AG09309 (cell line): ENCODE data around the gene SLC6A19.

Experiments
- DNase-seq: peaks from one replicate; pipeline ENCODE4 v3.0.0-alpha.2; 2010; ENCODE audit warnings: low read depth
- H3K4me3 ChIP-seq: 2 replicates; pipeline ENCODE4 v1.5.1; 2011; ENCODE audit warnings: mild to moderate bottlenecking, low read depth, low read length, moderate library complexity; ENCODE audit not compliant: control insufficient read depth
- TF ChIP-seq, protein P1 (sequence below): IDR thresholded peaks from 2 replicates; pipeline ENCODE4 v1.5.1; 2011; ENCODE audit warnings: mild to moderate bottlenecking, low read depth, low read length, inconsistent platforms; ENCODE audit not compliant: insufficient read depth, control insufficient read depth; ENCODE audit errors: missing control alignments

SLC6A19 gene

GRCh38 chr5:1171340-1171941 lies 30.0 kb upstream of the SLC6A19 start:
- no peak for DNase-seq
- H3K4me3 ChIP-seq, result no peak overlapping the region
- TF ChIP-seq, protein P1, sequence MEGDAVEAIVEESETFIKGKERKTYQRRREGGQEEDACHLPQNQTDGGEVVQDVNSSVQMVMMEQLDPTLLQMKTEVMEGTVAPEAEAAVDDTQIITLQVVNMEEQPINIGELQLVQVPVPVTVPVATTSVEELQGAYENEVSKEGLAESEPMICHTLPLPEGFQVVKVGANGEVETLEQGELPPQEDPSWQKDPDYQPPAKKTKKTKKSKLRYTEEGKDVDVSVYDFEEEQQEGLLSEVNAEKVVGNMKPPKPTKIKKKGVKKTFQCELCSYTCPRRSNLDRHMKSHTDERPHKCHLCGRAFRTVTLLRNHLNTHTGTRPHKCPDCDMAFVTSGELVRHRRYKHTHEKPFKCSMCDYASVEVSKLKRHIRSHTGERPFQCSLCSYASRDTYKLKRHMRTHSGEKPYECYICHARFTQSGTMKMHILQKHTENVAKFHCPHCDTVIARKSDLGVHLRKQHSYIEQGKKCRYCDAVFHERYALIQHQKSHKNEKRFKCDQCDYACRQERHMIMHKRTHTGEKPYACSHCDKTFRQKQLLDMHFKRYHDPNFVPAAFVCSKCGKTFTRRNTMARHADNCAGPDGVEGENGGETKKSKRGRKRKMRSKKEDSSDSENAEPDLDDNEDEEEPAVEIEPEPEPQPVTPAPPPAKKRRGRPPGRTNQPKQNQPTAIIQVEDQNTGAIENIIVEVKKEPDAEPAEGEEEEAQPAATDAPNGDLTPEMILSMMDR, result no peak

DNA sequence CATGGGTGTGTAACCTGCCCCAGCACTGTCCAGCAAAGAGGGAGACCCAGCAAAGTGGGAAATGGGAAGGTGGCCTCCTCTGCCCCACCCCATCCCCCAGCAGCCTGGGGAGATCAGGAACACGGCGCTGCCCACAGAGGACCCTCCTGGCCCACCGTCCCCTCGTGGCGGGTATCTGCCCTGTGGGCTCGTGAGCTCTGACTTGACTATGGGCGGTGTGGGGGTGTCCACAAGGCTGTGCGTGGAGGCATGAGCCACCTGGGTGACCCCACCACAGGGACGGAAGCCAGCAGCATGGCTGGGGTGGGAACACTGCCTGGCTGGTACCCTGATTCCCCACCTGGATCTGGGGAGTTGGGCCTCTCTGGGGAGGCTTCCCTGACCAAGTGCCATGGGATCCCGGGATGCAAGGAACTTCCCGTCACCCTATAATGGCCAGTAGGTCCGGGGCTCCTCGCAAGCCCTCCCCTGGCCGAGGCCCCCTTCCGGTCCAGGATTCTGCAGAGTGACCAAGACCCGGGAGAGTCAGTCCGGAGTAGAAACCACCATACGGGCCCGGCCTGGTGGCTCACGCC lies 29.3 kb upstream of the SLC6A19 start:
- DNase-seq, result no peak
- TF ChIP-seq, protein P1, result no peak
- H3K4me3 ChIP-seq, result no peak overlapping the region

DNA sequence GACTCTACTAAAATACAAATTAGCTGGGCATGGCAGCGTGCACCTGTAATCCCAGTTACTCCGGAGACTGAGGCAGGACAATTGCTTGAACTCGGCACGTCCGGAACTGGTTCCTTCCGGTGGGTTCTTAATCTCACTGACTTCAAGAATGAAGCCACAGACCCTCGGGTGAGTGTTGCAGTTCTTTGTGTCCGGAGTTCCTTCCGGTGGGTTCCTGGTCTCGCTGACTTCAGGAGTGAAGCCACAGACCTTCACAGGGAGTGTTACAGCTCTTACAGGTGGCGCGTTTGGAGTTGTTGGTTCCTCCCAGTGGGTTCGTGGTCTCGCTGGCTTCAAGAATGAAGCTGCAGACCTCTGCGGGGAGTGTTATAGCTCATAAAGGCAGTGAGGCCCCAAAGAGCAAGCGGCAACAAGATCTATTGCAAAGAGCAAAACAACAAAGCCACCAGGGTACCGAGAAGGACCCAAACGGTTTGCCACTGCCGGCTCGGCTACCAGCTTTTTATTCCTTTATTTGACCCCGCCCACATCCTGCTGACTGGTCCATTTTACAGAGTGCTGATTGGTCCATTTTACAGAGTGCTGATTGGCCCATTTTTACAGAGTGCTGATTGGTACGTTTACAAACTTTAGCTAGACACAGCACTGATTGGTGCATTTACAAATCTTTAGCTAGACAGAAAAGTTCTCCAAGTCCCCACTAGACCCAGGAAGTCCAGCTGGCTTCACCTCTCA lies 28.6 kb upstream of the SLC6A19 start:
- TF ChIP-seq, protein P1, result no peak
- H3K4me3 ChIP-seq, result no peak overlapping the region
- DNase-seq, result no peak

GRCh38 chr5:1173485-1174070 lies 27.8 kb upstream of the SLC6A19 start:
- H3K4me3 ChIP-seq, result no peak overlapping the region
- TF ChIP-seq, protein P1, result no peak
- DNase-seq, result no peak

GRCh38 chr5:1174122-1174936 lies 27.1 kb upstream of the SLC6A19 start:
- peak; percentile 27 for DNase-seq
- TF ChIP-seq, protein P1, result peak; percentile 75
- no peak overlapping the region for H3K4me3 ChIP-seq

GRCh38 chr5:1175015-1175414 lies 26.4 kb upstream of the SLC6A19 start:
- DNase-seq, result no peak
- TF ChIP-seq, protein P1, result no peak
- H3K4me3 ChIP-seq, result no peak overlapping the region
